ENCODE data around the gene SPRR2F. TPM values are rescaled to one million over a fixed set of nuclear protein-coding genes. Genes with fewer than 3 reads are reported as not detected.

Gene SPRR2F
- polyA plus RNA-seq, 1 donor, result not detected

DNA sequence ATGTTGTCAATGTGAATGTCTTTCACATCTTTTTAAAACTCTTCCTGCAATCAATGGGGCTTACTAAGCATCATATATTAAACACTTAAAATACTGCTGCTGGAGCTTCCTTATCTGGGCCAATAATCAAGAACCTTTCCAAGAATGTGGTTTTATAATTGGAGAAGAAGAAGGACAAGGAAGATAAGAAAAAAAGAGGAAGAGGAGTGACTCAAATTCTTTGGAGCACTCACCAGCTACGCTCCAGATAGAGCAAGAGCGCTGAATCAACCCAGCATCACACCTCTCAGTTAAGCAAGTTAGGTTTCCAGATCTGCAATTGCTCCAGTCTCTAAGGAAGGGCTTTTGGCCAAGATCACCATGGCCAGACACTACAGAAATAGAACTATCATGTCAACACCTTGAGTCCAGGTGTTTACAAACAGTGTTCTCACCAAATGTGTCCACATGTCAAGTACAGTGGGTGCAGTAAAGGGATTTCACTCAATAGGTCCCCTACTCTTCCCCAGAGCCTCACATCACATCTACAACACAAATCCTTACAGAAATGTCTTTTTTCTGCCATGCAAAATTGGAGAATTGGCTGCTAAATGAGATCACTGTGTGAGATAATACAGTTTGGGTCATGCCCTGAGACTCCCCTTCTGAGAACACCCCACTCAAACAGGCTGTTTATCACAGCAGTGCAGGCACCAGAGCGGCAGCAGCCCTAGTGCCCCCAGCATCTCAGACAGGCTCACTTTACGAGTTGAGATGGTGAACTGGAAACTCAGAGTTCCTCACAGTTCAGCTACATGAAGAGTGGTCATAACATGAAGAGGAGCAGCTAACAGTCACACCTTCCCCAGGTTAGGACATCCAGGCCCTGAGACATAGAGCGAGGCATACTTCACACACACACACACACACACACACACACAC is 40.2 kb downstream of the SPRR2F start:
- no peak for DNase-seq (ENCODE audit: low read depth)

DNA sequence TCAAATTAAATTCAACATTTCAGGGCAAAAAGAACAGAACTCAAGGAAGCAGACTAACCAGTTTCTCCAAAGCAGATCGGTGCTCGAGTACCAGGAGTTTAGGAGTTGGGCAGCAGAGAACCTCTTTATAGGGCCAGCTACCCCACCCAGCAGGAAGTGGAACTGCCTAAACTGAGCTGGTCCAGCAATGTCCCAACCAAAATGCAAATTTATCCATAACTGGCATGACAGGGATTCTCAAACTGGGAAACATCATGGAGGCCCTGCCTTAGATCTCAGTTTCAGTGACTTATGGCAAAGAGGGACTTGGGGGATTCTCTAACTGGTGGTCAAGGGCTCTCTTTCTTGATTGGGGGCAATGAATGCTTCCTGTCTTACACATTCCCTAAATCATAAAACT is 41.8 kb downstream of the SPRR2F start, which contains the start of gene SPRR2B:
TSS of gene SPRR2B (minus strand) at position 101 of the 400 bp plus-strand sequence. CDS start 772 bp downstream, outside the sequence.
- DNase-seq (ENCODE audit: low read depth), result no peak

DNA sequence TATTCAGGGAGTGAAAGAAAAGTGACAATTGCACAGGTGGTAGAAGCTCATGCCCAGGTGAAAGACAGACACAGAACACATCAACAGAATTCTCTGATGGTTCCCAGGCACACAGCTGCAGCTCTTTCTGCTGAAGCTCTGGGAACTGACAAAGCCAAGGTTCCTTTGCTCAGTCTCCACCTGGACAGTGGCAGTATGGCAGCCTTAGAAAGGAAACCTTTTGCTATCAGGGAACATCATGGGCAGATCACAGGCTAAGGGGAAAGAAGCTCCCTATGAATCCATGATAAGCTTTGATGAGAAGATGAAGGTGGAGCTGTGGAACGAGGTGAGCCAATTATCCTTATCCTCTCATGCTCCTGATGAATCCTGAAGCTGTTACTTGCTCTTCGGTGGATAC is 43.1 kb downstream of the SPRR2F start:
- DNase-seq (ENCODE audit: low read depth), result no peak

Other genes starting within 250 kb of the SPRR2F start
- not detected for gene SMCP, start 235.2 kb downstream of the SPRR2F start, polyA plus RNA-seq (ENCODE audit: insufficient read length)
- not detected for gene IVL, start 205.0 kb downstream of the SPRR2F start, polyA plus RNA-seq (ENCODE audit: insufficient read length)
- gene SPRR5, start 166.3 kb downstream of the SPRR2F start, polyA plus RNA-seq (ENCODE audit: insufficient read length), result not detected
- gene SPRR4, start 142.9 kb downstream of the SPRR2F start, polyA plus RNA-seq (ENCODE audit: insufficient read length), result not detected
- gene SPRR1A, start 129.4 kb downstream of the SPRR2F start, polyA plus RNA-seq (ENCODE audit: insufficient read length), result not detected
- gene SPRR3, start 111.8 kb downstream of the SPRR2F start, polyA plus RNA-seq (ENCODE audit: insufficient read length), result not detected
- gene SPRR1B, start 82.3 kb downstream of the SPRR2F start, polyA plus RNA-seq (ENCODE audit: insufficient read length), result not detected
- not detected for gene SPRR2D, start 72.4 kb downstream of the SPRR2F start, polyA plus RNA-seq (ENCODE audit: insufficient read length)
- gene SPRR2A, start 56.0 kb downstream of the SPRR2F start, polyA plus RNA-seq (ENCODE audit: insufficient read length), result not detected
- not detected for gene SPRR2B, start 41.9 kb downstream of the SPRR2F start, polyA plus RNA-seq (ENCODE audit: insufficient read length)
- not detected for gene SPRR2E, start 19.0 kb downstream of the SPRR2F start, polyA plus RNA-seq (ENCODE audit: insufficient read length)
- not detected for gene SPRR2G, start 37.4 kb upstream of the SPRR2F start, polyA plus RNA-seq (ENCODE audit: insufficient read length)
- not detected for gene LELP1, start 89.9 kb upstream of the SPRR2F start, polyA plus RNA-seq (ENCODE audit: insufficient read length)
- not detected for gene PRR9, start 104.1 kb upstream of the SPRR2F start, polyA plus RNA-seq (ENCODE audit: insufficient read length)
- gene LORICRIN, start 146.2 kb upstream of the SPRR2F start, polyA plus RNA-seq (ENCODE audit: insufficient read length), result not detected
- not detected for gene PGLYRP3, start 199.4 kb upstream of the SPRR2F start, polyA plus RNA-seq (ENCODE audit: insufficient read length)
- not detected for gene PGLYRP4, start 235.3 kb upstream of the SPRR2F start, polyA plus RNA-seq (ENCODE audit: insufficient read length)
- 21.2 TPM for gene S100A9, start 244.3 kb upstream of the SPRR2F start, polyA plus RNA-seq (ENCODE audit: insufficient read length)